DMS79 (cell line): Measurements from ENCODE around the gene SPDL1.

Experiments used
- DNase-seq: peaks from one replicate; lab custom pipeline; 2025; lab: John Stamatoyannopoulos, UW

SPDL1 gene

GRCh38 chr5:169631360-169631759, 47.8 kb downstream of the SPDL1 start:
- no peak for DNase-seq

DNA sequence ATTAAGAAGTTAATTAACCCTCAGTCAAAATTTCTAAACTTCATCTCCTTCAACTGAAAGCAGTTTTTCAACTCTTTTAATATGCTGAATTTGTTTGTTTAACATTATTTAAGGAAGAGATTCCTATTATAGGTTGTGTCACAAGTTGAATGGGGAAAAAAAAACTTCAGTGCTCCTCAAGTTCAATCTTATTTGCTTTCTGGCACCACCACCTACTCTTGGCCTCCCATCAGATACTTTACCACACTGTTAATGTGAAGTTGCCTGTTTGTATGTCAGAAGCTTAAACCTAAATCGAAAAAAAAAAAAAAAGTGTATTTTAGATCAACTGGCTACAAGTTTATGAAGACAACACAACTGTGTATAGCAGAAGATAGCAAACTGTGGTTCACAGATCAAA, 49.4 kb downstream of the SPDL1 start:
- DNase-seq: no peak

- DNase-seq: no peak
Measured at GRCh38 chr5:169634606-169635005, 51.0 kb downstream of the SPDL1 start.

DNA sequence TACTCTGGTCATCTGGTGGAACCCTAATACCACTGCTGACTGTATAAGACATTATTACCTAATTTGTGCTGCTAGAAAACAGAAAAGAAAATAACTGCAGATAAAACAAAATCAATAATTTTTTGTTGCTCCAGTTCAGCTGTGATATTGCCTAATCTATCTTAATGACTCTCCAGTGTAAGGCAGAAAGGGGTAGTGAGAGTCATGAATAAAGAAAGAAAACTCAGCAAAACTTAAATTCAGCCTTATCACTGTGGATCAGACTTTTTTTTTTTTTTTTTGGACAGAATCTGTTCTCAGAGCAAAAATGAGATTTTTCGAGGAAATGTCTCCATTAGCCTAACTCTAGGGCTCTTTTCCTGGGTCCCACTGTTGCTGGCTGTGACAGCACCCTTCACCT, 52.4 kb downstream of the SPDL1 start:
- DNase-seq: no peak

GRCh38 chr5:169636477-169637084, 53.0 kb downstream of the SPDL1 start:
- no peak for DNase-seq

DNA sequence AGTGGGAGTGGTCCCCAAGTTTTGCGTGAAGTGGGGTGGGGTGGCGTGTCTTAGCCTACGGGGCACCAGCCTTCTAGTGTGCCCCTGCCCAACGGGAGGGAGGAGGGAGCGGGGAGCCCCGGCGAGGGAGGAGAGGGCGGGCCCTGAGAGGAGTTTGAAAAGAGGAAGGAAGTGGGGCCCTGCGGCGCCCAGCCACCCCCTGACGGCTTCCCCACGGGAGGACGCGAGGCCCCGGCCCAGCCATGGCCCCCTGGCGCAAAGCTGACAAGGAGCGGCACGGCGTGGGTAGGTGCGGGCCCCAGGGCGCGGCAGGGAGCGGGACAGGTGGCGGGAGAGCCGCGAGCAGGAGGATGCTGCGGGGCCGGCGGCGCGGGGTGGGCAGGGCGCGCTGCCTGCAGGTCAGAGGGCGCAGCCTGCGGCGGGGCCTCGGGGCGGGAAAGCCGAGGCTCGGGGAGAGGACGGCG, 53.5 kb downstream of the SPDL1 start, which contains the start of gene DOCK2:
TSS of gene DOCK2 (plus strand) at position 191 of the 464 bp plus-strand sequence. CDS start at position 243, 52 bp downstream.
- DNase-seq: no peak

GRCh38 chr5:169637549-169638121, 54.1 kb downstream of the SPDL1 start:
- DNase-seq: no peak

DNA sequence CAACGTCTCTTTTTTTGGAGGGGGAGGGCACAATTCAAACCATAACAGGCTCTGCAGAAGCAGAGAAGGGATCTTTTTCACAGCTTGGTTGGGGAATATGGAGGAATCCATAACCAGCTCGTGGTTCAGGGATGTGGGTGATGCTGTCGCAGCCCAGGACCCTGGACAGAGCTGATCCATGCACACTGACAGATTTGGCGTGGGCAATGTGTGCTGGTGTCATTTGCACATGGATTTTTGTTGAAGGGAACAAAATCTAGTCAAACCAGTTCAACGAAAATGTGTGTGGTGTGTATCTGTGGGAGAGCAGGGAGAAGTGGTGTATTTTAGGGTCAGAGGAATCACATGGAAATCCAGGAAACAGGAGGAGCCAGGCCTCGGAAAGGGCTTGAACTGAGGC, 57.7 kb downstream of the SPDL1 start:
- no peak for DNase-seq

GRCh38 chr5:169646856-169647255, 63.3 kb downstream of the SPDL1 start:
- DNase-seq: no peak

- DNase-seq: no peak
Measured at GRCh38 chr5:169647566-169647965, 64.0 kb downstream of the SPDL1 start.

GRCh38 chr5:169648725-169649310, 65.2 kb downstream of the SPDL1 start:
- DNase-seq: peak; percentile 9

- no peak for DNase-seq
Measured at GRCh38 chr5:169649486-169649885, 65.9 kb downstream of the SPDL1 start.

GRCh38 chr5:169650701-169651331, 67.2 kb downstream of the SPDL1 start:
- DNase-seq: no peak

DNA sequence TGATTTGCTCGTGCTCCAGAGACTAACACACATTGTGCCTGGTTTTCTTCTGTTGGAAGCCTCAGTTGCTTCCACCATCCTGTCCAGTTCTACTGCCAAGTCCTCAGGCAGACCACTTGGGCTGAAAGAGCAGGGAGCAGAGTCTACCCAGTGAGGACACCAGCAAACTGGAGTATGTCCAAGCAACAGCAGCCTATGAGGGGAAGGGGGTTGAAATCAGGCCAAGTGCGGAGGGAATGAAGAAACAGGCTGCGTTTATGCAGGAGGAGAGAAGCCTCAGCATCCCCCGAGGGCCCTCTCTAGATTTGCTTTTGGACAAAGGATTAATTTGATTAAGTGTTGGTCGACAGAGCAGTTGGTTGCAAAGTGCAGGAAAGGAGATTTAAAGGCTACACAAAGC, 68.0 kb downstream of the SPDL1 start:
- DNase-seq: no peak

DNA sequence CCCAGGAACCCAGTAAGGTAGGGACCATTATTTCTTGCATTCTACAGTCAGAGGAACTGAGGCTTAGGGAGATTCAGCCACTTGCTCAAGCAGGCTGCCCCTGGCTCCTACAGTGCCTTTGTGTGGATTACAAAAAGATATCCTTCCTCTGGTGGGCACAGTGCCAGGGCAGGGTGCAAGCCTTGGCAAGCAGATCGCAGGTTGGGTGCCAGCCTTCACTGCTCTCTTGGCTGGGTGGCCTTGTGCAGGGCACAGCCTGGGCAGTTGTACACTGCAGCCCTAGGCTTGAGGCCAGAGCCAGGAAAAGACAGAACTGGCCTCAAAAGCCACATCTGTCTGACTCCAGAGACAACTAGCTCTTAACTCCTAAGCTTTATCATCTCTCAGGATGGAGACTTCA, 68.5 kb downstream of the SPDL1 start:
- DNase-seq: no peak

DNA sequence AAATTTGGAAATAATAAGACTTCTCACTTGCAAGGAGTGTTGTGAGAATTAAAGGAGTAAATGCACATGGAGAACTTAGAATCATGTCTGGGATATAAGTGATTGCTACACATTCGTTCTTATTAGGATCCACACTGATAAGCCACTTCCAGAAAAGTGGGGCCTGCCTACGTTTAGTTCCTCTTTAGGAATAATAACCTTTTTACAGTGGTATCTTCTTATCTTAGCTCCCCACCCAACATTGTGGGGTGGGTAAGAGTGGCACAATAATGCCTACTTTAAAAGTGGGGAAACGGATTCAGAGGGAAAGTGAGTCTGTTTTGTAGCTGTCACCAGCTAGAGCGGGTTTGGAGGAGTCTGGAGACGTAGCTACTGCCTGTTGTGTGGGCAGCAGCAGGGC, 69.5 kb downstream of the SPDL1 start:
- DNase-seq: no peak
